ENCODE data around the gene STARD13. TPM values are rescaled to one million over a fixed set of nuclear protein-coding genes. Genes with fewer than 3 reads are reported as not detected.
"Not testable (repeated sequence)": the region's sequence is repeated elsewhere in the genome, so short reads cannot be mapped to it uniquely, and the experiment has no call there.

Gene STARD13
- total RNA-seq, 2 experiments from 2014 or later: 0.57 TPM; not detected in 1

DNA sequence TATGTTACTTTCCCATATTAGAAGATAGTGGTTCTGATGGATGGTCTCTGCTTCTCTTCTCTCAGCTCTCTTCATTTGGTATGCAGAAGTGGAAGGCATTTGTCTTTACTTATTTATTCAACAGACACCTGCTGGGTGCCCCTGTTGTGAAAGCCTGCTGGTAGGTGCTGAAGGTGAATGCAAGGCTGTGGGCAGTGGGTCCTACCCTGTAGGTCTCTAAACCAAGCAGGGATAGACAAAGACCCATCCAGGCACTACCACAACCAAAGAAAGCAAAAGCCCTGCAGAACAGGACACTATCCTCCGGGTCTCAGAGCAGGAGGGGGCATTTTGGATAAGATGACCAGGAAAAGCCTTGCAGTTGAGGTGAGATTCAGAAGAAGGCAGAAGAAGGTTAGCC is 106.1 kb downstream of the STARD13 start:
- Histone ChIP-seq H3K4me1 (ENCODE audit: insufficient read depth, low read length, poor library complexity, severe bottlenecking) (no peaks in the 10 kb centered on the region), H3K36me3 (ENCODE audit: insufficient read depth, low read length) (no peaks in the 10 kb centered on the region), H3K27ac (ENCODE audit: low read depth, low read length, poor library complexity, severe bottlenecking) (no peak overlapping the region), H2AFZ (ENCODE audit: low read length) (no peak overlapping the region), H3K9me3 (ENCODE audit: low read length) (no peaks in the 10 kb centered on the region), H3K9me2 (ENCODE audit: insufficient read depth, low read length) (no peaks in the 10 kb centered on the region), H3K4me3 (ENCODE audit: low read depth, low read length, poor library complexity, severe bottlenecking) (no peak overlapping the region), H4K20me1 (ENCODE audit: insufficient read depth, low read length) (no peaks in the 10 kb centered on the region), H3K4me2 (ENCODE audit: low read length) (no peak overlapping the region), H3K79me2 (ENCODE audit: insufficient read depth, low read depth, low read length) (no peaks in the 10 kb centered on the region)
- BruUV-seq (replicated peaks): no TSS peak
- intact Hi-C loops (cut with micrococcal nuclease; ENCODE audit: unreplicated experiment): no loop called here
- CTCF ChIA-PET (ENCODE audit: unreplicated experiment): no interaction called here
- no peak for DNase-seq (ENCODE audit: low spot score)
- TF ChIP-seq, protein P1, sequence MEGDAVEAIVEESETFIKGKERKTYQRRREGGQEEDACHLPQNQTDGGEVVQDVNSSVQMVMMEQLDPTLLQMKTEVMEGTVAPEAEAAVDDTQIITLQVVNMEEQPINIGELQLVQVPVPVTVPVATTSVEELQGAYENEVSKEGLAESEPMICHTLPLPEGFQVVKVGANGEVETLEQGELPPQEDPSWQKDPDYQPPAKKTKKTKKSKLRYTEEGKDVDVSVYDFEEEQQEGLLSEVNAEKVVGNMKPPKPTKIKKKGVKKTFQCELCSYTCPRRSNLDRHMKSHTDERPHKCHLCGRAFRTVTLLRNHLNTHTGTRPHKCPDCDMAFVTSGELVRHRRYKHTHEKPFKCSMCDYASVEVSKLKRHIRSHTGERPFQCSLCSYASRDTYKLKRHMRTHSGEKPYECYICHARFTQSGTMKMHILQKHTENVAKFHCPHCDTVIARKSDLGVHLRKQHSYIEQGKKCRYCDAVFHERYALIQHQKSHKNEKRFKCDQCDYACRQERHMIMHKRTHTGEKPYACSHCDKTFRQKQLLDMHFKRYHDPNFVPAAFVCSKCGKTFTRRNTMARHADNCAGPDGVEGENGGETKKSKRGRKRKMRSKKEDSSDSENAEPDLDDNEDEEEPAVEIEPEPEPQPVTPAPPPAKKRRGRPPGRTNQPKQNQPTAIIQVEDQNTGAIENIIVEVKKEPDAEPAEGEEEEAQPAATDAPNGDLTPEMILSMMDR (conservative IDR thresholded peaks at IDR 0.05; ENCODE audit: low read length): no peak
- TF ChIP-seq EZH2phosphoT487 (IDR thresholded peaks at IDR 0.05; ENCODE audit: borderline replicate concordance, low read depth, low read length): no peak
- POLR2A ChIA-PET: no interaction called here

DNA sequence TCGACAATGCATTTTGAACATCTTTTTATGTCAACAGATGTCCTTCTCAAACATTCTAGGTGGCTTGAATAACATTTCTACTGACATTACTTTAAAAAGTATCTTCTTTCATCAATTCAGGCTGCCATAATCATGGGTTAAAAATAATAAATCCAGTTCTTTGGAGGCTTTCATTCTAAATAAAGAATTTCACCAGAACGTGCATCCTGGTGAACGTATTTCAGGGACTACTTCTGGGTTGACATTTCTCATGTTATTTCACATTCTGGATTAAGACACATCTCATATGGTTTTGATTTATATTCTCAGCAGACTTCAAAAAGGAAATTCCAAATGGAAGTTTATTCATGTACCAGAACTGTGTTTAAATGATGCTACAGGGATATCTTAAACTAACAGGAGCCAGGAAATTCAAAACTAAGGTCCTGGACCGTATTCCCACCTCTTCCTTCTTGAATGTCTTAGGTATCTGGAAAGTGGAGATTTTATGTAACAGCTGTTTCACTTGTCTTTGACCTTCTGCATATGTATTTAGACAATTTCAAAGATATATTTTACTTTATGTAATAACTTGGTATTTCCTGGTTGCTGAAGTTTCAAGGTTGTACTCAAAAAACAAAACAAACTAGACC is 107.2 kb downstream of the STARD13 start:
- Histone ChIP-seq H3K4me3 (ENCODE audit: low read depth, low read length, poor library complexity, severe bottlenecking) (no peak overlapping the region), H3K9me3 (ENCODE audit: low read length) (no peaks in the 10 kb centered on the region), H3K79me2 (ENCODE audit: insufficient read depth, low read depth, low read length) (no peaks in the 10 kb centered on the region), H3K4me1 (ENCODE audit: insufficient read depth, low read length, poor library complexity, severe bottlenecking) (no peaks in the 10 kb centered on the region), H4K20me1 (ENCODE audit: insufficient read depth, low read length) (no peaks in the 10 kb centered on the region), H3K27ac (ENCODE audit: low read depth, low read length, poor library complexity, severe bottlenecking) (no peak overlapping the region), H3K36me3 (ENCODE audit: insufficient read depth, low read length) (no peaks in the 10 kb centered on the region), H2AFZ (ENCODE audit: low read length) (no peak overlapping the region), H3K4me2 (ENCODE audit: low read length) (no peak overlapping the region), H3K9me2 (ENCODE audit: insufficient read depth, low read length) (no peaks in the 10 kb centered on the region)
- intact Hi-C loops (cut with micrococcal nuclease; ENCODE audit: unreplicated experiment): no loop called here
- CTCF ChIA-PET (ENCODE audit: unreplicated experiment): interaction anchor here (0.6 kb wide), 1 partner anchor 71 kb away, joined by 3 read pairs; no protein-coding TSS in a partner anchor
- POLR2A ChIA-PET: no interaction called here
- BruUV-seq (replicated peaks): no TSS peak
- DNase-seq (ENCODE audit: low spot score): no peak
- TF ChIP-seq, protein P1 (conservative IDR thresholded peaks at IDR 0.05; ENCODE audit: low read length): no peak
- no peak for TF ChIP-seq EZH2phosphoT487 (IDR thresholded peaks at IDR 0.05; ENCODE audit: borderline replicate concordance, low read depth, low read length)

DNA sequence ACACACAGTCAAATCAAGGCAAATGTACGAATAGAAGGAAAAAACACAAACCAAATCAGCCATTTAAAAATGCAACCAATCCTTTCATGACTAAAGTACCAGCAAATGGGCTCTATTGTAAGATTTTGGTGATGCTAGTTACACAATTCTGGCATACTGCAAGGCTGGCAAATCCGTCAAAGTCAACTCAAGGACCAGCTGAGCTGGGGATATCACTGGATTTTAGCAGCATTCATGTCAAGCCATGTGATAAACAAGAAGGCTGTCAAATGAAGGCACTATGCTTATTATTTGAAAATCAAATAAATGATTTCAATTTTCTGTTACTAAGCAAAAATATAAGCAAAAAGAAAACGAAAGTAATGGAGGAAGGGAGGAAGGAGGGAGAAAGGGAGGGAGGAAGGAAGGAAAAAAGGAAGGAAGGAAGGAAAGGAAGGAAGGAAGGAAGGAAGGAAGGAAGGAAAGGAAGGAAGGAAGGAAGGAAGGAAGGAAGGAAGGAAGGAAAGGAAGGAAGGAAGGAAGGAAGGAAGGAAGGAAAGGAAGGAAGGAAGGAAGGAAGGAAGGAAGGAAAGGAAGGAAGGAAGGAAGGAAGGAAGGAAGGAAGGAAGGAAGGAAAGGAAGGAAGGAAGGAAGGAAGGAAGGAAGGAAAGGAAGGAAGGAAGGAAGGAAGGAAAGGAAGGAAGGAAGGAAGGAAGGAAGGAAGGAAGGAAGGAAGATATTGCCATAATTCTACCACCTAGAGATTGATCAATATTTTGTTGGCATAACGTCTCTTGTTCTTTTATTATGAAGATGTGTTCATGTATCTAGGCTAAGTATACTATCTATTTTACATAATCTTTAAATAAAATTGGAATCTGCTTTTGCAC is 108.0 kb downstream of the STARD13 start:
- H3K79me2 ChIP-seq (ENCODE audit: insufficient read depth, low read depth, low read length); H3K4me3 ChIP-seq (ENCODE audit: low read depth, low read length, poor library complexity, severe bottlenecking); H3K9me3 ChIP-seq (ENCODE audit: low read length); BruUV-seq (replicated peaks); H3K9me2 ChIP-seq (ENCODE audit: insufficient read depth, low read length); H4K20me1 ChIP-seq (ENCODE audit: insufficient read depth, low read length); DNase-seq (ENCODE audit: low spot score); intact Hi-C loops (cut with micrococcal nuclease; ENCODE audit: unreplicated experiment); H2AFZ ChIP-seq (ENCODE audit: low read length); CTCF ChIA-PET (ENCODE audit: unreplicated experiment); H3K4me2 ChIP-seq (ENCODE audit: low read length); H3K36me3 ChIP-seq (ENCODE audit: insufficient read depth, low read length); H3K4me1 ChIP-seq (ENCODE audit: insufficient read depth, low read length, poor library complexity, severe bottlenecking); POLR2A ChIA-PET; H3K27ac ChIP-seq (ENCODE audit: low read depth, low read length, poor library complexity, severe bottlenecking): not testable (repeated sequence)

All from OCI-LY7 (cell line).